ENCODE results near the gene GABRB3. TPM values are rescaled to one million over a fixed set of nuclear protein-coding genes. Genes with fewer than 3 reads are reported as not detected.

The GABRB3 gene
- polyA plus RNA-seq, 1 donor = 5.1 TPM

- no peaks in the 10 kb centered on the region for H3K4me1 ChIP-seq (ENCODE audit: control insufficient read depth, insufficient read depth, low read length)
- peaks cover 3% of the 10 kb centered on the region for H3K9me3 ChIP-seq (ENCODE audit: control insufficient read depth, low read depth, low read length)
- H3K27me3 ChIP-seq (ENCODE audit: control insufficient read depth, insufficient read depth, low read length) = no peaks in the 10 kb centered on the region
- 60% methylated on average over 1 of the region's 10 CpGs for WGBS (ENCODE audit: insufficient coverage, low lambda C conversion rate)
- no peak overlapping the region for H3K4me3 ChIP-seq (ENCODE audit: low read length)
- no peaks in the 10 kb centered on the region for H3K36me3 ChIP-seq (ENCODE audit: control insufficient read depth, insufficient read depth, low read length)
- no peak overlapping the region for H3K27ac ChIP-seq (ENCODE audit: low read length)
- DNase-seq = no peak
Measured at GRCh38 chr15:26620528-26621458, 152.1 kb downstream of the GABRB3 start.

GRCh38 chr15:26615927-26616302, 157.0 kb downstream of the GABRB3 start:
- Histone ChIP-seq H3K36me3 (ENCODE audit: control insufficient read depth, insufficient read depth, low read length) (no peaks in the 10 kb centered on the region), H3K4me1 (ENCODE audit: control insufficient read depth, insufficient read depth, low read length) (no peaks in the 10 kb centered on the region), H3K4me3 (ENCODE audit: low read length) (no peak overlapping the region), H3K27me3 (ENCODE audit: control insufficient read depth, insufficient read depth, low read length) (no peaks in the 10 kb centered on the region), H3K9me3 (ENCODE audit: control insufficient read depth, low read depth, low read length) (peaks cover 3% of the 10 kb centered on the region), H3K27ac (ENCODE audit: low read length) (no peak overlapping the region)
- WGBS (ENCODE audit: insufficient coverage, low lambda C conversion rate) = 80% methylated on average over 2 of the region's 3 CpGs
- no peak for DNase-seq

DNA sequence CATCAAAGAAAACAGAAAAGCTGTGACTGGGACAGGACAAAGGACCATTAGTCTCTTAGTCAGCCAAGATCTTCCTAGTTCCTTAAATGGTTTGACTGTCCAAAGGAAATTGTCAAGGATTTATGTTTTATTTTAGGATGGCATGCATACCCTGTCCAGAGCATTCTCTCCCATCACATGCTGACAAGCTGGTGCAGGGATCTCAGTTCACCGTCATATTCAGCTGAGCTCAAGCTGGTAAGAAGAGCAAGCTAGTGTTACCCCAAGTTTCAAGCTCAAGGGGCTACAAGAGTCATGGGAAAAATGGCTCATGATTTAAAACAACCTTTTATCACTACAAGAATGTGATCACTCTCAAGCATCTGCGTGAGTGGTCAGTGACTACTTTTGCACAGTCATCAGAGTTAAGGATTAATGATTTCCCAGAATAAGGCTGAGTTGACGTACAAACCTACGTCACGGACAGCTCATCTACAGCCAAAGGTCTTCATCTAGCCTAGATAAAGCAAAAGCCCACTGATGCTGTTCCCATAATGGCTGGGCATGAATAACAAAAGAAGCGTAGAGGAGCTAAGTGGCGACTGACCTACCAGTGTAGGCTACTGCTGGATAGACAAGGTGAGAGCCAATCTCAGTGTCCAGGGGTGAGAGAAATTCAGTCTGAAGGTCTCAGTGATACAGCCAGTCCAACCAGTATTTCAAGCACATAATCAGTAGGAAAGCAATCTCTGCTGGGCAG, 157.5 kb downstream of the GABRB3 start:
- Histone ChIP-seq H3K4me1 (ENCODE audit: control insufficient read depth, insufficient read depth, low read length) (no peaks in the 10 kb centered on the region), H3K27me3 (ENCODE audit: control insufficient read depth, insufficient read depth, low read length) (no peaks in the 10 kb centered on the region), H3K9me3 (ENCODE audit: control insufficient read depth, low read depth, low read length) (peaks cover 3% of the 10 kb centered on the region), H3K27ac (ENCODE audit: low read length) (no peak overlapping the region), H3K4me3 (ENCODE audit: low read length) (no peak overlapping the region), H3K36me3 (ENCODE audit: control insufficient read depth, insufficient read depth, low read length) (no peaks in the 10 kb centered on the region)
- DNase-seq = no peak
- WGBS (ENCODE audit: insufficient coverage, low lambda C conversion rate) = 88% methylated on average over 4 of the region's 7 CpGs

DNA sequence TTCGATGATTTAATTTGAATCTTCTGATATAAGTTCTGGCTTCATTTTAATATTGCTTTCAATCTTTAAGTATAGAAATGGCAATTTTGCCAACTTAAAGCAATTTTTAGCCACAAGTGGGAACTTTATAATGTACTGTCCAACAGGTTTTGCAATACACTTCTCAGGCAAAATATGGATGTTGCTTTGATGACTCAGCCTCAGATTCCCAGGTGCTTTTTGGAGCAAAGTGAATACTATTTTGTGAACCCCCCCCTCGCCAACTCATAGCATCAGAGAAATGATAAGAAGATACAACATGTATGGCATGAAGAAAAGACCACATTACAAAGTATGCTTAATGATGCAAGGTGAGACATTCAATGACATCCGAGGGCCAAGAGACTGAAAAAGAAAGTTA, 158.1 kb downstream of the GABRB3 start:
- H3K4me1 ChIP-seq (ENCODE audit: control insufficient read depth, insufficient read depth, low read length) = no peaks in the 10 kb centered on the region
- H3K36me3 ChIP-seq (ENCODE audit: control insufficient read depth, insufficient read depth, low read length) = no peaks in the 10 kb centered on the region
- H3K9me3 ChIP-seq (ENCODE audit: control insufficient read depth, low read depth, low read length) = peaks cover 2% of the 10 kb centered on the region
- 100% methylated on average over 2 of the region's 3 CpGs for WGBS (ENCODE audit: insufficient coverage, low lambda C conversion rate)
- H3K27ac ChIP-seq (ENCODE audit: low read length) = no peak overlapping the region
- DNase-seq = no peak
- H3K4me3 ChIP-seq (ENCODE audit: low read length) = no peak overlapping the region
- no peaks in the 10 kb centered on the region for H3K27me3 ChIP-seq (ENCODE audit: control insufficient read depth, insufficient read depth, low read length)

DNA sequence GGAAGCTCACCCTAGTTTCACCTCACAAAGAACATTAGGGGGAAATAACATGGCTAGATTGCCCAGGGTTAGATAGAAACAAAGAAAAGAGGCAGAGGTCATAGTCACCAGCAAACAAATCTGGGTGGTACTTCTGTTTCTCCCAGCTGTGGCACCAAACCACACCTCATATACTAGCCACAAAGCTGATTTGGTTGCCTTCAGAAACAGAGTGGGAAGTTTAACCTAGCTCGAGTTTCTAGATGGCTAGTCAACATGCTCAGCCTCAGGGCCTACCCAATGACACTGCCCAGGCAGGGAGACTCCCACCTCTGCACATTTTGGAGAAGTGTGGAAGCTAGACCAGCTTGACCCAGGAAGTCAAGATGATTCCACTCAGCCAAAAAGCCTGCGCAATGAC, 174.2 kb downstream of the GABRB3 start:
- Histone ChIP-seq H3K9me3 (ENCODE audit: control insufficient read depth, low read depth, low read length) (peaks cover 2% of the 10 kb centered on the region), H3K4me1 (ENCODE audit: control insufficient read depth, insufficient read depth, low read length) (no peaks in the 10 kb centered on the region), H3K27ac (ENCODE audit: low read length) (no peak overlapping the region), H3K27me3 (ENCODE audit: control insufficient read depth, insufficient read depth, low read length) (no peaks in the 10 kb centered on the region), H3K4me3 (ENCODE audit: low read length) (no peak overlapping the region), H3K36me3 (ENCODE audit: control insufficient read depth, insufficient read depth, low read length) (no peaks in the 10 kb centered on the region)
- DNase-seq = no peak
- no CpG with 5 or more reads among the region's 2 CpGs for WGBS (ENCODE audit: insufficient coverage, low lambda C conversion rate)

DNA sequence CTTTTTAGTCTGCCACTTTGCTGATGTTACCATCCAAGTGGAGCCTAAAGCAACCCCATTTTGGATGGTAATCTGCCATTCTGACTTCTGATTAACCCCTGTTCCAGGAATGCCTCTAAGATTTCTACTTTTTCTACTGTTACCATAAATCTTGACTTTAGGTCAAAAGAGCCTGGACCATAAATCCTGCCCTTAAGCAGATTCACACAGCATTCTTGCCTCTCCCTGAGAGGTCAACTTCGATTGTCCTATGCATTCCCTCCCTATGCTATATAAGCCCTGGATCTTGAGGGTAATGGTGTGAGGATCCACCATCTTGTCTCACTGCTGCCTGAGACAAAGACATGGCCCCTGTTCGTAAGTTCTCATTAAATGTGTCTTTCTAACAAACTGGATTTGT, 177.3 kb downstream of the GABRB3 start:
- H3K4me1 ChIP-seq (ENCODE audit: control insufficient read depth, insufficient read depth, low read length) = no peaks in the 10 kb centered on the region

DNA sequence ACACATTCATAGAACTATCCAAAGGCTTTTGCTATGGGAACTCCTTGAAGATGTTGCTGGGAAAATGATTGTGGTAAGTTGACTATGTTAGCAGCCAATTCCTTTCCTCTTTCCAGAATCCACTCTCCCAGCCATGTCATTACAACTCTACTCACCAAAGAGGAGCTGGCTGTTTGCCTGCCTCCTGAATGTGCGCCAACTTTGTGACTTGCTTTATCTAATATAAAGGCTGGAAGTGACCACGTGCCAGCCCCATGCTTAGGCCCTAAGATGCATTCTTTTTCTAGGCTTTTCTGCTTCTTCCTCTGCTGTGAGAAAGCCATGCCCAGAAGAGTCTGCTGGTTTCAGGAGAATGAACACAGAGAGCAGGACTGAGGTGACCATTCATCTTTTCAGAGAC, 182.2 kb downstream of the GABRB3 start:
- no peak for DNase-seq
- H3K36me3 ChIP-seq (ENCODE audit: control insufficient read depth, insufficient read depth, low read length) = no peaks in the 10 kb centered on the region
- no peaks in the 10 kb centered on the region for H3K9me3 ChIP-seq (ENCODE audit: control insufficient read depth, low read depth, low read length)
- H3K4me3 ChIP-seq (ENCODE audit: low read length) = no peak overlapping the region
- H3K4me1 ChIP-seq (ENCODE audit: control insufficient read depth, insufficient read depth, low read length) = no peaks in the 10 kb centered on the region
- no CpG with 5 or more reads among the region's 2 CpGs for WGBS (ENCODE audit: insufficient coverage, low lambda C conversion rate)
- H3K27ac ChIP-seq (ENCODE audit: low read length) = no peak overlapping the region
- H3K27me3 ChIP-seq (ENCODE audit: control insufficient read depth, insufficient read depth, low read length) = no peaks in the 10 kb centered on the region

More for the DNA sequence above, 177.3 kb downstream of the GABRB3 start:
- 20% methylated on average over 1 of the region's 2 CpGs for WGBS (ENCODE audit: insufficient coverage, low lambda C conversion rate)
- Histone ChIP-seq H3K27me3 (ENCODE audit: control insufficient read depth, insufficient read depth, low read length) (no peaks in the 10 kb centered on the region), H3K9me3 (ENCODE audit: control insufficient read depth, low read depth, low read length) (no peaks in the 10 kb centered on the region), H3K27ac (ENCODE audit: low read length) (no peak overlapping the region), H3K36me3 (ENCODE audit: control insufficient read depth, insufficient read depth, low read length) (no peaks in the 10 kb centered on the region), H3K4me3 (ENCODE audit: low read length) (no peak overlapping the region)
- DNase-seq = no peak

DNA sequence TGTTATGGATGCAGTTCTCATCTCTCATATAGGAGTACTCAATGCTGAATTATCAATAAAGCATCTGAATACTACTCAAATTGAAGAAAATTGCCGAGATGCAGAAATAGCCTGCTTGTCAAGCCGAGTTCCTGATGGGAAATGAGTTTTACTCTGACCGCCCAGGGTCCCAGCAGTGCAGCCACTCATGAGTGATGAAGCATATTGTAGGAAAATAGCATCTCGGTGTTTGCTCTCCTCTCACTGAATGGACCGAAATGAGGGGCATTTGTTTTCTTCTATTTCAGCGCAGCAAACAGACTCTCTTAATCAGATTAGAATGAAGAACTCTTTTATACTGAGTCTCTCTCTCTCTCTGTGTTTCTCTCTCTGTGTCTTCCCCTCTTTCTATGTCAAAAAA, 190.0 kb downstream of the GABRB3 start:
- H3K36me3 ChIP-seq (ENCODE audit: control insufficient read depth, insufficient read depth, low read length) = no peaks in the 10 kb centered on the region
- no peak for DNase-seq
- H3K4me3 ChIP-seq (ENCODE audit: low read length) = no peak overlapping the region
- H3K27ac ChIP-seq (ENCODE audit: low read length) = no peak overlapping the region
- WGBS (ENCODE audit: insufficient coverage, low lambda C conversion rate) = no CpG with 5 or more reads among the region's 6 CpGs
- no peaks in the 10 kb centered on the region for H3K27me3 ChIP-seq (ENCODE audit: control insufficient read depth, insufficient read depth, low read length)
- H3K9me3 ChIP-seq (ENCODE audit: control insufficient read depth, low read depth, low read length) = no peaks in the 10 kb centered on the region
- H3K4me1 ChIP-seq (ENCODE audit: control insufficient read depth, insufficient read depth, low read length) = no peaks in the 10 kb centered on the region

GRCh38 chr15:26580943-26581342, 191.9 kb downstream of the GABRB3 start:
- Histone ChIP-seq H3K9me3 (ENCODE audit: control insufficient read depth, low read depth, low read length) (no peaks in the 10 kb centered on the region), H3K27me3 (ENCODE audit: control insufficient read depth, insufficient read depth, low read length) (no peaks in the 10 kb centered on the region), H3K27ac (ENCODE audit: low read length) (no peak overlapping the region), H3K4me3 (ENCODE audit: low read length) (no peak overlapping the region), H3K4me1 (ENCODE audit: control insufficient read depth, insufficient read depth, low read length) (no peaks in the 10 kb centered on the region), H3K36me3 (ENCODE audit: control insufficient read depth, insufficient read depth, low read length) (no peaks in the 10 kb centered on the region)
- no peak for DNase-seq
- WGBS (ENCODE audit: insufficient coverage, low lambda C conversion rate) = 86% methylated on average over 1 of the region's 4 CpGs

GRCh38 chr15:26572602-26573350, 200.1 kb downstream of the GABRB3 start:
- Histone ChIP-seq H3K27me3 (ENCODE audit: control insufficient read depth, insufficient read depth, low read length) (no peaks in the 10 kb centered on the region), H3K36me3 (ENCODE audit: control insufficient read depth, insufficient read depth, low read length) (no peaks in the 10 kb centered on the region), H3K9me3 (ENCODE audit: control insufficient read depth, low read depth, low read length) (peaks cover 3% of the 10 kb centered on the region), H3K4me3 (ENCODE audit: low read length) (no peak overlapping the region), H3K4me1 (ENCODE audit: control insufficient read depth, insufficient read depth, low read length) (no peaks in the 10 kb centered on the region), H3K27ac (ENCODE audit: low read length) (no peak overlapping the region)
- WGBS (ENCODE audit: insufficient coverage, low lambda C conversion rate) = 92% methylated on average over 2 of the region's 5 CpGs
- no peak for DNase-seq
